ENCODE results near the gene RBPJL. TPM values are rescaled to one million over a fixed set of nuclear protein-coding genes. Genes with fewer than 3 reads are reported as not detected.

Gene RBPJL
- total and polyA plus RNA-seq, 2 of the 13 experiments (the other 11 are each of a cell fraction or from before 2014, with no cell fraction given): not detected

DNA sequence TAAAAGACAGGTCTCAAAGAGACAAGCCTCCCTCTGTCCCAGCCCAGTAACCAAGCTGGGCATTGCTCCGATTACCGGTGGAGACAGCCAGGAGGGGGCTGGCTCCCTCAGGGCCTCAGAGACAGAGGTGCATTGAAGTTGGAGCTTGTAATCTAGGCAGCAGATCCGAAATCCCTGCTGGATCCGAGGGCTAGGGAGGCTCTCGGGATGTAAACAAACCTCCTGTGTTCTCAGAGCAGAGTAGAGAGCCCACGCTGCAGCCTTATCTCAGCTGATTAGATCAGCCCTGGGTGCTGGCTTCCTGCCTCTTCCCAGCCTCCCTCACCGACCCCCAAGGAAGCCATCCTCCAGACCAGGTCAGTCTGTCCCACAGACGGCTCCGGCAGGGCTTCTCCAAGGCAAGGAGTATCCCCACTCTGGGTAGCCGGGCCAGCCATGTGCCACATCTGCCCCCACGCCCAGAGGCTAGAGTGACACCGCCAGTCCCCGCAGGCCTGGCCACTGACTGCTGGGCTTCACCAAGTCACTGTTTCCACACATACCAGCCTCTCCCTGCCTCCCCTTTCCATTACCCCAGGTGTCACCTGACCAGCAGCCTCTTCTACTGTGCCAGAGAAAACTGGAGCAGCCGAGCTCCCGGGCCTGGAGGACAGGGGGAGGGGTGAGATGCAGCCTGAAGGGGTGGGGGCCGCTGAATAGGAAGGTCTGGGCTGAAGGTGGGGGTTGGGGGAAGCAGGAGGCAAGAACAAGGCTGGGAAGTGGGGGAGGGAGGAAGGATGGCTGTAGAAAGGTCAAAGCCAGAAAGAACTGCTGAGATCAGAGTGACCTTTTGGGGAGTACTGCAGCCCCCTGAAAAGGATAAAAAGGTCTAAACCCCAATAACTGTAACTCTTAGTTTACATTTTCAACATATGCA, 35.6 kb downstream of the RBPJL start (continued):
- TF ChIP-seq, protein P1, sequence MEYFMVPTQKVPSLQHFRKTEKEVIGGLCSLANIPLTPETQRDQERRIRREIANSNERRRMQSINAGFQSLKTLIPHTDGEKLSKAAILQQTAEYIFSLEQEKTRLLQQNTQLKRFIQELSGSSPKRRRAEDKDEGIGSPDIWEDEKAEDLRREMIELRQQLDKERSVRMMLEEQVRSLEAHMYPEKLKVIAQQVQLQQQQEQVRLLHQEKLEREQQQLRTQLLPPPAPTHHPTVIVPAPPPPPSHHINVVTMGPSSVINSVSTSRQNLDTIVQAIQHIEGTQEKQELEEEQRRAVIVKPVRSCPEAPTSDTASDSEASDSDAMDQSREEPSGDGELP (IDR thresholded peaks at IDR 0.05; ENCODE audit: borderline replicate concordance, low read depth): peak; percentile 95
- TF ChIP-seq, protein P2, sequence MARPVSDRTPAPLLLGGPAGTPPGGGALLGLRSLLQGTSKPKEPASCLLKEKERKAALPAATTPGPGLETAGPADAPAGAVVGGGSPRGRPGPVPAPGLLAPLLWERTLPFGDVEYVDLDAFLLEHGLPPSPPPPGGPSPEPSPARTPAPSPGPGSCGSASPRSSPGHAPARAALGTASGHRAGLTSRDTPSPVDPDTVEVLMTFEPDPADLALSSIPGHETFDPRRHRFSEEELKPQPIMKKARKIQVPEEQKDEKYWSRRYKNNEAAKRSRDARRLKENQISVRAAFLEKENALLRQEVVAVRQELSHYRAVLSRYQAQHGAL (CRISPR knock-in tag; IDR thresholded peaks at IDR 0.05; ENCODE audit: not compliant biosample characterization): no peak
- TF ChIP-seq ZNF430 (CRISPR knock-in tag; IDR thresholded peaks at IDR 0.05) (peak; percentile 47; the same call in 1 of the 2 replicates), ONECUT2 (CRISPR knock-in tag; IDR thresholded peaks at IDR 0.05) (no peak), TEAD2 (CRISPR knock-in tag; IDR thresholded peaks at IDR 0.05) (no peak), FIP1L1 (IDR thresholded peaks at IDR 0.05; ENCODE audit: borderline replicate concordance, insufficient read depth, low read depth, low read length) (no peak), RARG (CRISPR knock-in tag; IDR thresholded peaks at IDR 0.05; ENCODE audit: low read depth) (no peak), SRSF9 (IDR thresholded peaks at IDR 0.05; ENCODE audit: borderline replicate concordance, insufficient read depth, low read depth, low read length, poor library complexity, severe bottlenecking) (no peak), ZNF660 (CRISPR knock-in tag; IDR thresholded peaks at IDR 0.05; ENCODE audit: borderline replicate concordance, low read depth) (no peak), ZNF232 (CRISPR knock-in tag; IDR thresholded peaks at IDR 0.05; ENCODE audit: borderline replicate concordance) (no peak; the same call in 1 of the 2 replicates), BORCS8-MEF2B (CRISPR knock-in tag; IDR thresholded peaks at IDR 0.05) (no peak; the same call in none of the 2 replicates), RFXAP (CRISPR knock-in tag; IDR thresholded peaks at IDR 0.05; ENCODE audit: borderline replicate concordance) (no peak), RXRB (CRISPR knock-in tag; IDR thresholded peaks at IDR 0.05; ENCODE audit: borderline replicate concordance) (peak; percentile 78), DNMT1 (CRISPR knock-in tag; IDR thresholded peaks at IDR 0.05) (no peak), ZSCAN31 (CRISPR knock-in tag; IDR thresholded peaks at IDR 0.05; ENCODE audit: low read depth) (peak; percentile 58; the same call in 1 of the 2 replicates), PAF1 (CRISPR knock-in tag; IDR thresholded peaks at IDR 0.05) (no peak), ZC3H13 (CRISPR knock-in tag; IDR thresholded peaks at IDR 0.05) (no peak), SMAD9 (CRISPR knock-in tag; IDR thresholded peaks at IDR 0.05) (no peak), HMGA1 (CRISPR knock-in tag; conservative IDR thresholded peaks at IDR 0.05) (no peak)
- TF ChIP-seq, protein P3, sequence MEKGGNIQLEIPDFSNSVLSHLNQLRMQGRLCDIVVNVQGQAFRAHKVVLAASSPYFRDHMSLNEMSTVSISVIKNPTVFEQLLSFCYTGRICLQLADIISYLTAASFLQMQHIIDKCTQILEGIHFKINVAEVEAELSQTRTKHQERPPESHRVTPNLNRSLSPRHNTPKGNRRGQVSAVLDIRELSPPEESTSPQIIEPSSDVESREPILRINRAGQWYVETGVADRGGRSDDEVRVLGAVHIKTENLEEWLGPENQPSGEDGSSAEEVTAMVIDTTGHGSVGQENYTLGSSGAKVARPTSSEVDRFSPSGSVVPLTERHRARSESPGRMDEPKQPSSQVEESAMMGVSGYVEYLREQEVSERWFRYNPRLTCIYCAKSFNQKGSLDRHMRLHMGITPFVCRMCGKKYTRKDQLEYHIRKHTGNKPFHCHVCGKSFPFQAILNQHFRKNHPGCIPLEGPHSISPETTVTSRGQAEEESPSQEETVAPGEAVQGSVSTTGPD (CRISPR knock-in tag; IDR thresholded peaks at IDR 0.05): peak; percentile 47; the same call in 1 of the 2 replicates
- TF ChIP-seq, protein P4, sequence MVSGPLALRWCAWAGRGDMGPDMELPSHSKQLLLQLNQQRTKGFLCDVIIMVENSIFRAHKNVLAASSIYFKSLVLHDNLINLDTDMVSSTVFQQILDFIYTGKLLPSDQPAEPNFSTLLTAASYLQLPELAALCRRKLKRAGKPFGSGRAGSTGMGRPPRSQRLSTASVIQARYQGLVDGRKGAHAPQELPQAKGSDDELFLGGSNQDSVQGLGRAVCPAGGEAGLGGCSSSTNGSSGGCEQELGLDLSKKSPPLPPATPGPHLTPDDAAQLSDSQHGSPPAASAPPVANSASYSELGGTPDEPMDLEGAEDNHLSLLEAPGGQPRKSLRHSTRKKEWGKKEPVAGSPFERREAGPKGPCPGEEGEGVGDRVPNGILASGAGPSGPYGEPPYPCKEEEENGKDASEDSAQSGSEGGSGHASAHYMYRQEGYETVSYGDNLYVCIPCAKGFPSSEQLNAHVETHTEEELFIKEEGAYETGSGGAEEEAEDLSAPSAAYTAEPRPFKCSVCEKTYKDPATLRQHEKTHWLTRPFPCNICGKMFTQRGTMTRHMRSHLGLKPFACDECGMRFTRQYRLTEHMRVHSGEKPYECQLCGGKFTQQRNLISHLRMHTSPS (CRISPR knock-in tag; IDR thresholded peaks at IDR 0.05; ENCODE audit: low read depth): peak; percentile 62
- TF ChIP-seq, protein P5, sequence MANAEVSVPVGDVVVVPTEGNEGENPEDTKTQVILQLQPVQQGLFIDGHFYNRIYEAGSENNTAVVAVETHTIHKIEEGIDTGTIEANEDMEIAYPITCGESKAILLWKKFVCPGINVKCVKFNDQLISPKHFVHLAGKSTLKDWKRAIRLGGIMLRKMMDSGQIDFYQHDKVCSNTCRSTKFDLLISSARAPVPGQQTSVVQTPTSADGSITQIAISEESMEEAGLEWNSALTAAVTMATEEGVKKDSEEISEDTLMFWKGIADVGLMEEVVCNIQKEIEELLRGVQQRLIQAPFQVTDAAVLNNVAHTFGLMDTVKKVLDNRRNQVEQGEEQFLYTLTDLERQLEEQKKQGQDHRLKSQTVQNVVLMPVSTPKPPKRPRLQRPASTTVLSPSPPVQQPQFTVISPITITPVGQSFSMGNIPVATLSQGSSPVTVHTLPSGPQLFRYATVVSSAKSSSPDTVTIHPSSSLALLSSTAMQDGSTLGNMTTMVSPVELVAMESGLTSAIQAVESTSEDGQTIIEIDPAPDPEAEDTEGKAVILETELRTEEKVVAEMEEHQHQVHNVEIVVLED (CRISPR knock-in tag; IDR thresholded peaks at IDR 0.05; ENCODE audit: borderline replicate concordance): peak; percentile 18; the same call in 1 of the 2 replicates

Measured in HepG2 (cell line).